Spleen (tissue), 7 donors: ENCODE data around the gene KIF3A.

ENCODE experiments used
- CTCF ChIP-seq, 11 experiments: fragments of 200-600 bp in 7 of 11; fragments of 450-650 bp in 4 of 11; sonication (generic) in 4 of 11; IDR thresholded peaks in 8 of 11; conservative IDR thresholded peaks in 3 of 11; 1 replicate in 7 of 11; 2 replicates in 4 of 11; pipeline versions ENCODE4 v1.4.0 to v1.8.0; 2016 to 2021; ENCODE audit warnings: antibody characterized with exemption in 11 of 11, inconsistent platforms in 4 of 11, mild to moderate bottlenecking in 1 of 11
- POLR2A ChIP-seq, 3 donors: fragments of 450-650 bp; IDR thresholded peaks; one replicate each; pipeline ENCODE4 v1.5.1; 2017; ENCODE audit warnings: antibody characterized with exemption in 3 of 3, mild to moderate bottlenecking in 1 of 3
- donor health status: DM: no; HTN: no; CAD: no; lungs with moderate emphysema.
- donor health status: DM: no; HTN: no; CAD: no.
- donor health status: DM: no; HTN: no; CAD: no.

DNA sequence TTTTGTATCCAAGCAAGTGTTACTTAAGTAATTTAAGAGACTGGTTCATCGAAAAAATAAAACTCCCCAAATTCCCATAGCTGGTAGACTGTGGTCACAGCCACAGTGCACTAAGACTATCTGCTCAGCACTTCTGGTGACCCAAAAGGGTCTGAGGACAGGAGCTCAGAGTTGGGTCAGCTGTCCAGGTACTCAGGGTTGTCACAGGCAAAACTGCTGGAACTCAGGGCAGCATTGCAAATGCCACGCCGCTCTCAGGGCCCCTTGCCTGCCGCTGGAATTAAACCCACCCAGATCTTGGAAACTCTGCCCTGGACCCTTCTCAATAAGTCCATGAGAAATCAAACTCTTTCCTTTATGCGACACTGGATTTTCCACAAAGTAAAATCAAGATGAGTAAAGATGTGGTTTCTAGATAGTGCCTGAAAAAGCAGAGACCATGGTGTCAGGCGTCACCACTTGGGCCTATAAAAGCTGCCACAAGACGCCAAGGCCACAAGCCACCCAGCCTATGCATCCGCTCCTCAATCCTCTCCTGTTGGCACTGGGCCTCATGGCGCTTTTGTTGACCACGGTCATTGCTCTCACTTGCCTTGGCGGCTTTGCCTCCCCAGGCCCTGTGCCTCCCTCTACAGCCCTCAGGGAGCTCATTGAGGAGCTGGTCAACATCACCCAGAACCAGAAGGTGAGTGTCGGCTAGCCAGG lies 79.5 kb downstream of the KIF3A start, which contains the start of gene IL13:
- TF ChIP-seq POLR2A (IDR thresholded peaks at IDR 0.05): no peak
- no peak for TF ChIP-seq CTCF (IDR thresholded peaks at IDR 0.05 in 8 of 11, conservative IDR thresholded peaks at IDR 0.05 in 3 of 11)
